IMR-90 (cell line): ENCODE results near the gene ARPC4. TPM values are rescaled to one million over a fixed set of nuclear protein-coding genes. Genes with fewer than 3 reads are reported as not detected.

Experiments used
- ATAC-seq: fragments of 200-7000 bp; cut with Tn5 transposase; 2 replicates; pipeline ENCODE4 v1.9.1; 2020; ENCODE audit warnings: low read depth, mild to moderate bottlenecking, moderate library complexity
- BruUV-seq: library from RNA; stranded (reverse); fragments of 400-500 nt; replicated peaks from 2 replicates; lab custom pipeline; 2021; lab: Mats Ljungman, UMichigan
- CTCF ChIA-PET: fragments of 300-600 bp; formaldehyde crosslinking; extraction: SDS; loops from one replicate; lab custom pipeline; 2021; ENCODE audit warnings: antibody characterized with exemption; lab: Yijun Ruan, JAX
- POLR2A ChIA-PET: fragments of 300-600 bp; sonication (Branson Sonifier 250); formaldehyde crosslinking; loops from one replicate; lab custom pipeline; 2022; ENCODE audit warnings: antibody characterized with exemption; ENCODE audit not compliant: unreplicated experiment; lab: Charles Lee
- DNase-seq: peaks from one replicate; pipeline ENCODE4 v3.0.0; 2013
- H2AFZ ChIP-seq: replicated peaks from 2 replicates; pipeline ENCODE3; 2013; ENCODE audit warnings: low read length, mild to moderate bottlenecking; ENCODE audit not compliant: poor library complexity
- H2AK5ac ChIP-seq: 2 replicates; pipeline ENCODE4 v1.6.1; 2013; ENCODE audit warnings: low read depth, low read length, inconsistent platforms
- H2AK9ac ChIP-seq: replicated peaks from 2 replicates; pipeline ENCODE3; 2013; ENCODE audit warnings: mild to moderate bottlenecking, low read depth, low read length, moderate library complexity; ENCODE audit not compliant: poor library complexity
- H2BK120ac ChIP-seq: 2 replicates; pipeline ENCODE4 v1.6.1; 2013; ENCODE audit warnings: low read depth, low read length, inconsistent platforms
- H2BK15ac ChIP-seq: 3 replicates; pipeline ENCODE4 v1.6.1; 2013; ENCODE audit warnings: low read depth, low read length, inconsistent platforms
- H2BK20ac ChIP-seq: 2 replicates; pipeline ENCODE4 v1.6.1; 2013; ENCODE audit warnings: low read depth, mild to moderate bottlenecking, inconsistent platforms, low read length, moderate library complexity
- H2BK5ac ChIP-seq: 2 replicates; pipeline ENCODE4 v1.6.1; 2013; ENCODE audit warnings: mild to moderate bottlenecking, low read depth, low read length, inconsistent platforms; ENCODE audit not compliant: poor library complexity, severe bottlenecking
- H3K14ac ChIP-seq: replicated peaks from 2 replicates; pipeline ENCODE4 v1.6.1; 2013; ENCODE audit warnings: low read depth, low read length, inconsistent platforms
- H3K18ac ChIP-seq: 2 replicates; pipeline ENCODE4 v1.6.1; 2013; ENCODE audit warnings: low read depth, low read length, control low read depth
- H3K23ac ChIP-seq: 2 replicates; pipeline ENCODE4 v1.6.1; 2013; ENCODE audit warnings: low read depth, low read length, inconsistent platforms
- H3K27ac ChIP-seq: 2 replicates; pipeline ENCODE4 v1.5.1; 2013; ENCODE audit warnings: mild to moderate bottlenecking, control low read depth, low read length; ENCODE audit not compliant: insufficient read depth
- H3K27me3 ChIP-seq: 2 replicates; pipeline ENCODE4 v1.6.1; 2013; ENCODE audit warnings: low read length; ENCODE audit not compliant: control insufficient read depth, insufficient read depth
- H3K36me3 ChIP-seq: 2 replicates; pipeline ENCODE4 v1.6.1; 2013; ENCODE audit warnings: low read length, mixed read lengths; ENCODE audit not compliant: control insufficient read depth, insufficient read depth
- H3K4ac ChIP-seq: 2 replicates; pipeline ENCODE4 v1.6.1; 2013; ENCODE audit warnings: low read depth, low read length, inconsistent platforms
- H3K4me1 ChIP-seq: 2 replicates; pipeline ENCODE4 v1.6.1; 2013; ENCODE audit warnings: low read length, mixed read lengths; ENCODE audit not compliant: control insufficient read depth, insufficient read depth
- H3K4me2 ChIP-seq: 2 replicates; pipeline ENCODE4 v1.6.1; 2013; ENCODE audit warnings: low read depth, mild to moderate bottlenecking, control low read depth, low read length, moderate library complexity
- H3K4me3 ChIP-seq: 2 replicates; pipeline ENCODE4 v1.5.1; 2013; ENCODE audit warnings: low read depth, mild to moderate bottlenecking, control low read depth, low read length, moderate library complexity; ENCODE audit not compliant: insufficient read depth
- H3K56ac ChIP-seq: 2 replicates; pipeline ENCODE4 v1.6.1; 2013; ENCODE audit warnings: low read length, inconsistent platforms; ENCODE audit not compliant: insufficient read depth; ENCODE audit errors: extremely low read depth
- H3K79me1 ChIP-seq, 2 experiments: 2 replicates each; pipeline ENCODE4 v1.6.1; 2013; ENCODE audit warnings: low read length in 2 of 2, inconsistent platforms in 1 of 2, low read depth in 1 of 2
- H3K9ac ChIP-seq: 2 replicates; pipeline ENCODE4 v1.6.1; 2013; ENCODE audit warnings: low read depth, low read length, control low read depth
- H3K9me1 ChIP-seq: 2 replicates; pipeline ENCODE4 v1.6.1; 2013; ENCODE audit warnings: low read length, inconsistent platforms; ENCODE audit not compliant: insufficient read depth
- H3K9me3 ChIP-seq: 2 replicates; pipeline ENCODE4 v1.6.1; 2013; ENCODE audit warnings: low read length; ENCODE audit not compliant: control insufficient read depth, insufficient read depth
- H4K20me1 ChIP-seq: 2 replicates; pipeline ENCODE4 v1.6.1; 2013; ENCODE audit warnings: low read length, inconsistent platforms; ENCODE audit not compliant: insufficient read depth
- H4K5ac ChIP-seq: 2 replicates; pipeline ENCODE4 v1.6.1; 2013; ENCODE audit warnings: mild to moderate bottlenecking, low read depth, low read length, control low read depth
- H4K8ac ChIP-seq, 2 experiments: 2 replicates each; pipeline ENCODE4 v1.6.1; 2013; ENCODE audit warnings: low read depth in 2 of 2, low read length in 2 of 2, control low read depth in 1 of 2, inconsistent platforms in 1 of 2
- H4K91ac ChIP-seq: 2 replicates; pipeline ENCODE4 v1.6.1; 2013; ENCODE audit warnings: low read depth, low read length, inconsistent platforms; ENCODE audit not compliant: insufficient read depth
- BHLHE40 ChIP-seq: fragments of 150-350 bp; IDR thresholded peaks from 2 replicates; pipeline ENCODE4 v1.6.1; 2016; ENCODE audit warnings: mild to moderate bottlenecking, low read depth, low read length
- CEBPB ChIP-seq: IDR thresholded peaks from 2 replicates; pipeline ENCODE4 v1.6.1; 2012; ENCODE audit warnings: low read depth, low read length, improper control_type of control experiment
- CHD1 ChIP-seq: IDR thresholded peaks from 2 replicates; pipeline ENCODE4 v1.6.1; 2012; ENCODE audit warnings: low read depth, low read length, improper control_type of control experiment
- FOS ChIP-seq: fragments of 150-350 bp; IDR thresholded peaks from 2 replicates; pipeline ENCODE4 v1.6.1; 2016; ENCODE audit warnings: low read depth, low read length
- MAFK ChIP-seq: IDR thresholded peaks from 2 replicates; pipeline ENCODE4 v1.6.1; 2012; ENCODE audit warnings: low read depth, low read length, improper control_type of control experiment
- MAZ ChIP-seq: IDR thresholded peaks from 2 replicates; pipeline ENCODE4 v1.6.1; 2012; ENCODE audit warnings: low read depth, mild to moderate bottlenecking, low read length, improper control_type of control experiment, moderate library complexity, borderline replicate concordance
- MXI1 ChIP-seq: IDR thresholded peaks from 2 replicates; pipeline ENCODE4 v1.6.1; 2012; ENCODE audit warnings: low read depth, mild to moderate bottlenecking, low read length, moderate library complexity, borderline replicate concordance
- NFE2L2 ChIP-seq: fragments of 150-350 bp; IDR thresholded peaks from 2 replicates; pipeline ENCODE4 v1.6.1; 2016; ENCODE audit warnings: low read depth, mild to moderate bottlenecking, low read length
- POLR2A ChIP-seq: IDR thresholded peaks from 2 replicates; pipeline ENCODE4 v1.6.1; 2012; ENCODE audit warnings: mild to moderate bottlenecking, low read depth, low read length
- RAD21 ChIP-seq: IDR thresholded peaks from 2 replicates; pipeline ENCODE4 v1.6.1; 2012; ENCODE audit warnings: low read length, improper control_type of control experiment
- RCOR1 ChIP-seq: IDR thresholded peaks from 2 replicates; pipeline ENCODE4 v1.6.1; 2012; ENCODE audit warnings: mild to moderate bottlenecking, low read length, improper control_type of control experiment; ENCODE audit not compliant: insufficient replicate concordance
- RFX5 ChIP-seq: IDR thresholded peaks from 2 replicates; pipeline ENCODE4 v1.8.0; 2012; ENCODE audit warnings: low read depth, mild to moderate bottlenecking, low read length, moderate library complexity
- SMC3 ChIP-seq: fragments of 150-350 bp; IDR thresholded peaks from 2 replicates; pipeline ENCODE4 v1.6.1; 2016; ENCODE audit warnings: low read depth, mild to moderate bottlenecking, antibody characterized with exemption, low read length, moderate library complexity
- WGBS, 2 experiments: methylation state at CpG; one replicate each; pipeline versions ENCODE4 v1.1.5 to v1.1.7; 2013; ENCODE audit warnings: missing lambda C conversion rate in 2 of 2; ENCODE audit not compliant: insufficient read length in 1 of 2; ENCODE audit errors: extremely low coverage in 2 of 2; 5-methylcytosine and 5-hydroxymethylcytosine counted together
- dilution Hi-C: fragments of 300-500 bp; cut with HindIII; formaldehyde crosslinking; loops from one replicate; pipeline ENCODE4 v1.14.3; 2018; ENCODE audit warnings: low sequenced_read_pairs; ENCODE audit not compliant: unreplicated experiment
- in situ Hi-C: fragments of 300-500 bp; cut with MboI; formaldehyde crosslinking; loops from 3 replicates; pipeline ENCODE4 v1.14.3; 2019; ENCODE audit warnings: low sequenced_read_pairs, inconsistent platforms, mixed read lengths
- intact Hi-C: fragments of 100-400 bp; cut with micrococcal nuclease; formaldehyde crosslinking; loops from 2 replicates; pipeline ENCODE4 v1.10.0; 2022
- polyA plus RNA-seq, 3 experiments: library from polyadenylated mRNA; depleted of rRNA; stranded (reverse); fragments of >200 nt; gene quantifications; 2 replicates each; pipeline ENCODE4 v1.2.3, GENCODE V29; 2012; ENCODE audit warnings: low replicate concordance in 1 of 3
- total RNA-seq: library from RNA; depleted of rRNA; stranded (reverse); fragments of >200 nt; gene quantifications from 2 replicates; pipeline ENCODE4 v1.2.3, GENCODE V29; 2012
- TF ChIP-seq, protein P1 (sequence below): fragments of 150-350 bp; IDR thresholded peaks from 2 replicates; pipeline ENCODE4 v1.6.1; 2016; ENCODE audit warnings: low read depth, mild to moderate bottlenecking, low read length, moderate library complexity, borderline replicate concordance
- TF ChIP-seq, protein P2 (sequence below): conservative IDR thresholded peaks from 2 replicates; pipeline ENCODE4 v1.5.1; 2012; ENCODE audit warnings: mild to moderate bottlenecking, low read depth, low read length, improper control_type of control experiment
- TF ChIP-seq, protein P3 (sequence below): fragments of 150-350 bp; IDR thresholded peaks from 2 replicates; pipeline ENCODE4 v1.6.1; 2017; ENCODE audit warnings: mild to moderate bottlenecking, antibody characterized with exemption, low read length, low read depth

Gene ARPC4
- total and polyA plus RNA-seq, 2 of the 4 experiments (the other 2 are of a cell fraction): 188 to 383 TPM

DNA sequence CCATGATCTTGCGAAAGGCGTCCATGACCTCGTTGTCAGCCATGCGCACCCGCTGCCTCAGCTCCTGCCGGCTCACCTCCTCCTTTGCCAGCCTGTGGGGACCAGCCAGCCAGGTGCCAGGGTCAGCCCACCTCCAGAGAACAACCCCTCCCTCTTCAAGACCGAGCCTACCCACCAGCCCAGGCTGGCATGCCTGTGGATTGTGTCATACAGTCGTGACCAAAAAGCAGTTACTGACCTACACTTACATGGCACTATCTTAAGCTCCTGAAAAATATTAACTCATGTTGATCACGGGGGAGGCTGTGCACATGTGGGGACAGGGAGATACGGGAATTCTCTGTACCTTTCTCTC, 12.4 kb upstream of the ARPC4 start:
- Histone ChIP-seq H2AK5ac (no peak overlapping the region), H4K5ac (no peak overlapping the region), H2AK9ac (peak overlapping the region; percentile 25), H4K91ac (no peak overlapping the region), H4K8ac (no peak overlapping the region), H2BK5ac (no peak overlapping the region), H3K4me3 (no peak overlapping the region), H3K4ac (no peak overlapping the region), H3K18ac (no peak overlapping the region), H3K27ac (no peak overlapping the region), H3K4me2 (no peak overlapping the region), H3K23ac (no peak overlapping the region), H2BK120ac (no peak overlapping the region), H2BK20ac (no peak overlapping the region), H3K56ac (no peak overlapping the region), H3K14ac (no peak overlapping the region), H3K4me1 (peaks cover 3% of the 10 kb centered on the region), H3K36me3 (peaks cover 33% of the 10 kb centered on the region), H2AFZ (no peak overlapping the region), H3K9me3 (no peaks in the 10 kb centered on the region), H3K27me3 (no peaks in the 10 kb centered on the region), H3K79me1 (peaks cover under 1 to 3% of the 10 kb centered on the region in 2 experiments; a peak in 2 of 4 replicates), H2BK15ac (no peak overlapping the region), H3K9ac (no peak overlapping the region), H4K20me1 (no peaks in the 10 kb centered on the region), H3K9me1 (peaks cover 9% of the 10 kb centered on the region; the same call in 1 of the 2 replicates)
- ChIA-PET CTCF (no interaction called here), POLR2A (no interaction called here)
- ATAC-seq (no peak), DNase-seq (no peak)
- dilution Hi-C loops: no loop called here
- TF ChIP-seq, protein P1, sequence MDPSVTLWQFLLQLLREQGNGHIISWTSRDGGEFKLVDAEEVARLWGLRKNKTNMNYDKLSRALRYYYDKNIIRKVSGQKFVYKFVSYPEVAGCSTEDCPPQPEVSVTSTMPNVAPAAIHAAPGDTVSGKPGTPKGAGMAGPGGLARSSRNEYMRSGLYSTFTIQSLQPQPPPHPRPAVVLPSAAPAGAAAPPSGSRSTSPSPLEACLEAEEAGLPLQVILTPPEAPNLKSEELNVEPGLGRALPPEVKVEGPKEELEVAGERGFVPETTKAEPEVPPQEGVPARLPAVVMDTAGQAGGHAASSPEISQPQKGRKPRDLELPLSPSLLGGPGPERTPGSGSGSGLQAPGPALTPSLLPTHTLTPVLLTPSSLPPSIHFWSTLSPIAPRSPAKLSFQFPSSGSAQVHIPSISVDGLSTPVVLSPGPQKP: no peak
- TF ChIP-seq CHD1: no peak
- no peak for TF ChIP-seq FOS
- no peak for TF ChIP-seq CEBPB
- TF ChIP-seq, protein P2, sequence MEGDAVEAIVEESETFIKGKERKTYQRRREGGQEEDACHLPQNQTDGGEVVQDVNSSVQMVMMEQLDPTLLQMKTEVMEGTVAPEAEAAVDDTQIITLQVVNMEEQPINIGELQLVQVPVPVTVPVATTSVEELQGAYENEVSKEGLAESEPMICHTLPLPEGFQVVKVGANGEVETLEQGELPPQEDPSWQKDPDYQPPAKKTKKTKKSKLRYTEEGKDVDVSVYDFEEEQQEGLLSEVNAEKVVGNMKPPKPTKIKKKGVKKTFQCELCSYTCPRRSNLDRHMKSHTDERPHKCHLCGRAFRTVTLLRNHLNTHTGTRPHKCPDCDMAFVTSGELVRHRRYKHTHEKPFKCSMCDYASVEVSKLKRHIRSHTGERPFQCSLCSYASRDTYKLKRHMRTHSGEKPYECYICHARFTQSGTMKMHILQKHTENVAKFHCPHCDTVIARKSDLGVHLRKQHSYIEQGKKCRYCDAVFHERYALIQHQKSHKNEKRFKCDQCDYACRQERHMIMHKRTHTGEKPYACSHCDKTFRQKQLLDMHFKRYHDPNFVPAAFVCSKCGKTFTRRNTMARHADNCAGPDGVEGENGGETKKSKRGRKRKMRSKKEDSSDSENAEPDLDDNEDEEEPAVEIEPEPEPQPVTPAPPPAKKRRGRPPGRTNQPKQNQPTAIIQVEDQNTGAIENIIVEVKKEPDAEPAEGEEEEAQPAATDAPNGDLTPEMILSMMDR: no peak
- no peak for TF ChIP-seq MAZ
- no peak for TF ChIP-seq BHLHE40
- no peak for TF ChIP-seq NFE2L2
- no peak for TF ChIP-seq RAD21
- TF ChIP-seq MAFK: no peak
- no peak for TF ChIP-seq SMC3
- TF ChIP-seq RCOR1: no peak
- no peak for TF ChIP-seq RFX5
- no peak for TF ChIP-seq POLR2A
- no peak for TF ChIP-seq MXI1
- TF ChIP-seq, protein P3, sequence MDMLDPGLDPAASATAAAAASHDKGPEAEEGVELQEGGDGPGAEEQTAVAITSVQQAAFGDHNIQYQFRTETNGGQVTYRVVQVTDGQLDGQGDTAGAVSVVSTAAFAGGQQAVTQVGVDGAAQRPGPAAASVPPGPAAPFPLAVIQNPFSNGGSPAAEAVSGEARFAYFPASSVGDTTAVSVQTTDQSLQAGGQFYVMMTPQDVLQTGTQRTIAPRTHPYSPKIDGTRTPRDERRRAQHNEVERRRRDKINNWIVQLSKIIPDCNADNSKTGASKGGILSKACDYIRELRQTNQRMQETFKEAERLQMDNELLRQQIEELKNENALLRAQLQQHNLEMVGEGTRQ: no peak
- 100% methylated on average over 2 of the region's 10 CpGs; no CpG with 5 or more reads in 1 of the 2 experiments for WGBS, 2 experiments
- intact Hi-C loops: no loop called here
- in situ Hi-C loops: no loop called here
- no TSS peak for BruUV-seq
